HG02798 (cell line): Measurements from ENCODE around the gene LRRK2.
"Not testable (repeated sequence)": the region's sequence is repeated elsewhere in the genome, so short reads cannot be mapped to it uniquely, and the experiment has no call there.

ENCODE experiments used
- ATAC-seq: cut with Tn5 transposase; IDR thresholded peaks from one replicate; pipeline ENCODE4 v1.9.1; 2021; ENCODE audit warnings: mild to moderate bottlenecking; ENCODE audit not compliant: unreplicated experiment, poor library complexity

Gene LRRK2

DNA sequence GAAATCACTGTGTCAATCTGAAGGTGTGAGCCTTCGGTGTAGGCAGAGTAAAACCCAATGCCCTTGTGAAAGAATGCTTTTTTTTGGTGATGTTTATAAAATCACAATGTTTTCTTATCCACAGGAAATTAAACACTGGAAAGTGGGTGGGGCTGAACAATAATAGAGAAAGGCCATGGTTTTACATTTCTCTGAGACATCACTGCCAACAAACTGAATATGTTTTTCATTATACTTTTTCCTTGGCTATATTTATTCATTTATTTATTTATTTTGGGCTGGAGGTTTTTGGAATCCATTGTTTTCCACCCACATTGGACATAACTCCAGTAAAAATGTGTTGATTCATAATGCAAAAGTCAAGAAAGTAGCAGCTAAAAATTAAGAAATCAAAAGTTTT, 16.9 kb downstream of the LRRK2 start:
- no peak for ATAC-seq

GRCh38 chr12:40244526-40245156, 19.8 kb downstream of the LRRK2 start:
- not testable (repeated sequence) for ATAC-seq

DNA sequence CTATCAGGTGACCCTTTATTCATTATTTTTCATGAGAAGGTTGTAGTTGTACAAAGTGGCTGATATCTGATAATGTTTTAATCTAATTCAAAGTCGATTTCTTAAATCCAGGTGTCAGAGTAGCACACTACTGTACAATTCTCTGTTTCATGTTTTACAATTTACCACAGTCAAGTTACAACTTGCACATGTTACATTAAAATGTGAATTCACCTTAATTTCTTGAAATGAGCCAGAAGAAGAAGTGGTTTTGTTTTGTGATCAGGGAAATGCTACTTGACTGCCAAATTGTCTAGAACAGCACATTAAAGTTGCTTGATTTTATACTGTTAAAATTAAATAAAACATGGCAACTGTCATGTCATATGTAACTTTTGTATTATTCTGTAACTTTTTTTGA, 23.2 kb downstream of the LRRK2 start:
- ATAC-seq, result no peak

DNA sequence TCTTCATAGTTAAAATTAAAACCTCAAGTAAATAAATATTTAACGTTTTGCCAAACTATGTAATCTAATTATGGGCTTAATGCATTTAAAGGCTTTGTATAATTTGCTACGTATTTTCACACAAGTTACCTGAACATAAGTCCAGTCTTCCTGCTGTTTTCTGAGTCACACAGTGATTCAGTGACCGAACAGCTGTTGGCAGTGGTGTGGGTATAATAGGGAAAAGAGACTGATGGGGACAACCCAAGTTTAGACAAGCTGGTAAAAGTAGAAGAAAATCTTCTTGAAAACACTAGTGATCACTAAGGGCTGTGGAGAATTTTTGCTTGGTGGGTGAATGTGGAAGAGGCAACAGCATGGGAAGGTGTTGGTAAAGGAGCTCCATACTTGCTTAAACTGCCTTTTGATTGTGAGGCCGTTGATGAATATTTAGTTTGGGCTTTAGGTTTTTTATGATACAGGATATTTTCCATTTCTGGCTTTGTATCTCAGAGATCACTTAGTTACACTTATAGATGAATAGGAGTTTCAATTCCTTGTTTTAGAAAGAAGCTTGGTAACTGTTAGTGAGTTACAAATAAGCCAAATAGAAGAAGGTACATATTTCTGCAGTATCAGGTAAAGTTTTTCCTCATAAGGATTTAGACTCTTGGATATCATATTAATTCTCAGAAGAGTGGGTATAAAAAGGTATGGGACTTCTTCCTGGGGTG, 23.9 kb downstream of the LRRK2 start:
- peak; percentile 66 for ATAC-seq

GRCh38 chr12:40250652-40251051, 25.9 kb downstream of the LRRK2 start:
- ATAC-seq, result not testable (repeated sequence)

- no peak for ATAC-seq
Measured at GRCh38 chr12:40253936-40254335, 29.1 kb downstream of the LRRK2 start.

- no peak for ATAC-seq
Measured at GRCh38 chr12:40254455-40255085, 29.8 kb downstream of the LRRK2 start.

- no peak for ATAC-seq
Measured at GRCh38 chr12:40258371-40258770, 33.6 kb downstream of the LRRK2 start.

GRCh38 chr12:40261937-40262336, 37.1 kb downstream of the LRRK2 start:
- ATAC-seq, result peak; percentile 60

DNA sequence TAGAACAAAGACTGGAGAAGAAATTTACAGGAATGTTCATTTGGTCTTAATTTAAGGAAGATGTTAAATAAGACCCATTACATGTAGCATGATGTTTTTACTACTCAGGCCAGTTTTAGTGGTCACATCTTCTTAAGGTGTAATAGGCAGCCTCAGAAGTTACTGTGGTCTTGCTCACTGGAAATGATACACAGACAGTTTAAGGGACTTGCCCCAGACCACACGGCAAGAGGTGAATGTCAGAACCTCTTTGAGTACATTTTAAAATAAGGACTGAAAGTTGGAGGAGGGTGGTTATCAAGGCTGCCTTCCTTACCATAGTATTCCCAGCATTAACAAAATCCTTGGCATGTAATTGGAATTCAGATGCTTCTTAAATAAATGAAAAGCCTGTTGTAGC, 37.9 kb downstream of the LRRK2 start:
- peak; percentile 89 for ATAC-seq

GRCh38 chr12:40263616-40264409, 39.0 kb downstream of the LRRK2 start:
- ATAC-seq, result no peak

- ATAC-seq, result no peak
Measured at GRCh38 chr12:40271981-40272664, 47.3 kb downstream of the LRRK2 start.

DNA sequence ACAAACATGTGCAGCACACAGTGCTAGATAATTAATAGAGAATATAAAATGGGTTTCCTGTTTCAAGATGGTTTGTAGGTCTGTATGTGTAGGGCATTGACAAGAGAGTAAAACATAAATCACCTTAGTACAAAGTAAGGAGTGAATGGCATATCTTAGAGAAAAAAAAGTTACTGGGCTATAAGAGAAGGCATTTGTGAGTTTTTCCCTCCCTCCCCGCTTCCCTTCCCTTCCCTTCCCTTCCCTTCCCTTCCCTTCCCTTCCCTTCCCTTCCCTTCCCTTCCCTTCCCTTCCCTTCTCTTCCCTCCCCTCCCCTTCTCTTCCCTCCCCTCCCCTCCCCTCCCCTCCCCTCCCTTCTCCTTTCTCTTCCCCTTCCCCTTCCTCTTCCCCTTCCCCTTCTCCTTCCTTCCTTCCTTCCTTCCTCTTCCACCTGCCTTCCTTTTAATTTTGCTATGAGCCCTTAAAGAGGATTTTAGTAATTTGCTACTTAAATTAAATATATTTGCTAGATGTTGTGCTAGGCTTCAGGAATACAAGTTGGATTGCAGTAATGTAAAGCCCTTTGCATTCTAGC, 57.1 kb downstream of the LRRK2 start:
- ATAC-seq, result no peak

DNA sequence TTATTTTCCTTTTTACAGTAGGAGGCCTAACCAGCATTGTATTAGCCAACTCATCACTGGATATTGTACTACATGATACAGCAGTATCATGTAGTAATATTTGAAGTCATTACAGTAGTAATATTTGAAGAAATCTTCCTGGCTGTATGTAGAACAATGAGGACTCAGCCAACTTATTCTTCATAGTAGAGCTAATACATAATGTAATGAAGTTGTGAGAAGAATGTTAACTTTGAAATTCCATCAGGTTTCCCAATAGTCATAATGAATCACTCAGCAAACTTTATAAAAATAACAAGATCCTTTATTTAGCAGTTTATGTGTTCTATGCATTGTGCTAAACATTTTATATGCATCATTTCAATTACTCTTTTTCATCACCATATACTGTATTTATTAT, 61.8 kb downstream of the LRRK2 start:
- no peak for ATAC-seq

DNA sequence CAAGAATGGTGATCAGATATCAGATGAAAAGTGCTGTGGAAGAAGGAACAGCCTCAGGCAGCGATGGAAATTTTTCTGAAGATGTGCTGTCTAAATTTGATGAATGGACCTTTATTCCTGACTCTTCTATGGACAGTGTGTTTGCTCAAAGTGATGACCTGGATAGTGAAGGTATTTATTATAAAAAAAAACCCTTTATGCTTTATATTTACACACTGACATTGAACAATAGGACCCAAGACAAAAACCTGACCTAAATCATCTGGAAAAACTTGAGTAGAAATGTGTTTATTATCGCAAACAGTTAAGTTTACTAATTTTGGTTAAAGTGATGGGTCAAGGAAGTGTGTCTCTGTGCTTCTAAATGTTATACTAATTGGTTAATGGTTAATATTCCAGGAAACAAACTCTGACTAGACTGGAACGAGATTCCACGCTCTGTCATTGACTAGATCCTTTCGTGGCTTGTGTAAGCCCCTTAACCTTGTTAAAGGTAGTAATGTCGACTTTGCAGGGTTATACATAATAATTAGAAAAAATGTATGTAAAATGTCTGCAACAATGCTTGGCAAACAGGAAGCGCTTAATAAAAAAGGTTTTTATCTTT, 62.7 kb downstream of the LRRK2 start:
- no peak for ATAC-seq

DNA sequence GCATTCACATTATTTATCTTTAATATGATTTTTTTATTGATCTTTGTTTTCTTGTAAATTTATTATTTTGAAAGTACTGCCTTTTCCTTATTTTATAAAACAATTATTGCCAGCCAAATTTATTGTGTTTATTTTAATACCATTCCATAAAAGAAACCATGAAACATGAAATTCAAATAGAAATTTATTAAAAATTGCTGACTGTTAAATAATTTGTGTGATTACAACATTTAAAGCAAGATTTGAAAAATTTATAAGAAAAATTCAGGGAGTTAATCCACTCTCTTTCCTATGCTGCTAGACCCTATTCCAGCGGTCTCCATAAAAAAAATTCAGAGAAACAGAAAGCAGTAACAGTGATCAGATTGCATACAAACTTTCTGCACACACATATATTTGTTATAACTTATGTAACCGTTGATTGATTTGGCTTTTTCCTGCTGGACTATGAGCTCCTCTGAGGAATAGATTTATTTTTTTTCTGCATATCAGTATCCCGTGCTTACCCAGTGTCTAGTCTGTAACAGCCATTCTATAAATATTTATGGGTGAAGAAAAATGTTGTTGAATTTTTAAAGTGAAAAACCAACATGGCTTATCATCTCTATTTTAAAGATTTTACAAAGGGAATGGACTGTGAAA, 68.1 kb downstream of the LRRK2 start:
- ATAC-seq, result no peak

DNA sequence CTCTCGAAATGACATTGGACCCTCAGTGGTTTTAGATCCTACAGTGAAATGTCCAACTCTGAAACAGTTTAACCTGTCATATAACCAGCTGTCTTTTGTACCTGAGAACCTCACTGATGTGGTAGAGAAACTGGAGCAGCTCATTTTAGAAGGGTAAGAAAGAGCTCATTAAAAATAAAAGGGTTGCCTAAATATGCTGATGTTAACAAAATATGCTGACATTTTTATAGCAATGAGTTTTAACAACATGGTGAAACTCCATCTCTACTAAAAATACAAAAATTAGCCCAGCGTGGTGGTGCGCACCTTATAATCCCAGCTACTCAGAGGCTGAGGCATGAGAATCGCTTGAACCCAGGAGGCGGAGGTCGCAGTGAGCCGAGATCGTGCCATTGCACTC, 73.5 kb downstream of the LRRK2 start:
- no peak for ATAC-seq

- no peak for ATAC-seq
Measured at GRCh38 chr12:40300490-40300889, 75.7 kb downstream of the LRRK2 start.

GRCh38 chr12:40309001-40309400, 84.2 kb downstream of the LRRK2 start:
- no peak for ATAC-seq
